ENCODE measurements around the gene NRF1.

DNA sequence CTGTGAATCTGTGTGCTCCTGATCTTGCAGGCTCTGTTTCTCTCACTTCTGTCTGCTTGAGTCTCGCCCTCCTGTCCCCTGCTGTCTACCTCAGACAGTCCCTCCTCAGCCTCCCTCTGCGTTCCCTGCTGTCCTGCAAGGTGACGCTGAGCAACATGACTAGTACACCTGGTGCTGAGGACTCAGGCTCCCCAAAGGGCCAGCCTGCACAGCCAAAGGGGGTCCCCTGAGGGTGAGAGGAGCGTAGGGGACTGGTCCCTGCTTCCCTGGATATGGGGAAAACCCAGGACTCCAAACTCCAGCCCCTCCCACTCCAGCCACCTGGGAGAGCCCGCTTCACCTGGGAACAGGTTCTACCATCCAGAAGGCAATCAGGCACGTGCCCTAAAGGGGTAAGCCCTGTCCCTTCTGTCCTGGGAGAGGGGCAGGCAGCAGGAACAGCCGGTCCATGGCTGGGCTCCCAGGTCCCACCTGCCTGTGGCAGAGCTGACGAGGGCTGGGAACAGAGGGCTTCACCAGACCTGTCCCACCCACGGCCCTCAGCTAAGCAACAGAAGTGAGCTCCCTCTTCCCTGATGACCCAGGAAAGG lies 184.8 kb downstream of the NRF1 start:
- TF ChIP-seq, protein P1, sequence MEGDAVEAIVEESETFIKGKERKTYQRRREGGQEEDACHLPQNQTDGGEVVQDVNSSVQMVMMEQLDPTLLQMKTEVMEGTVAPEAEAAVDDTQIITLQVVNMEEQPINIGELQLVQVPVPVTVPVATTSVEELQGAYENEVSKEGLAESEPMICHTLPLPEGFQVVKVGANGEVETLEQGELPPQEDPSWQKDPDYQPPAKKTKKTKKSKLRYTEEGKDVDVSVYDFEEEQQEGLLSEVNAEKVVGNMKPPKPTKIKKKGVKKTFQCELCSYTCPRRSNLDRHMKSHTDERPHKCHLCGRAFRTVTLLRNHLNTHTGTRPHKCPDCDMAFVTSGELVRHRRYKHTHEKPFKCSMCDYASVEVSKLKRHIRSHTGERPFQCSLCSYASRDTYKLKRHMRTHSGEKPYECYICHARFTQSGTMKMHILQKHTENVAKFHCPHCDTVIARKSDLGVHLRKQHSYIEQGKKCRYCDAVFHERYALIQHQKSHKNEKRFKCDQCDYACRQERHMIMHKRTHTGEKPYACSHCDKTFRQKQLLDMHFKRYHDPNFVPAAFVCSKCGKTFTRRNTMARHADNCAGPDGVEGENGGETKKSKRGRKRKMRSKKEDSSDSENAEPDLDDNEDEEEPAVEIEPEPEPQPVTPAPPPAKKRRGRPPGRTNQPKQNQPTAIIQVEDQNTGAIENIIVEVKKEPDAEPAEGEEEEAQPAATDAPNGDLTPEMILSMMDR (conservative IDR thresholded peaks at IDR 0.05) = no peak
- no peak for TF ChIP-seq EZH2 (IDR thresholded peaks at IDR 0.05; ENCODE audit: low read depth)

Data from PC-9 (cell line).